Neural cell (in vitro differentiated cells): ENCODE results near the gene CTDNEP1. TPM values are rescaled to one million over a fixed set of nuclear protein-coding genes. Genes with fewer than 3 reads are reported as not detected.

Experiments used
- H2AFZ ChIP-seq: fragments of 200-600, 300-800 bp; sonication (generic), shearing (Covaris generic); 2 replicates; pipeline ENCODE4 v1.6.0; 2014; ENCODE audit warnings: low read depth, mild to moderate bottlenecking, antibody characterized with exemption, low read length, moderate library complexity
- H3F3A ChIP-seq: fragments of 200-600 bp; shearing (Covaris generic); 2 replicates; pipeline ENCODE4 v1.6.1; 2016; ENCODE audit warnings: mild to moderate bottlenecking, moderate library complexity, mixed read lengths, antibody characterized with exemption, low read length; ENCODE audit not compliant: insufficient read depth, poor library complexity, severe bottlenecking
- H3K27ac ChIP-seq: fragments of 200-600, 300-800 bp; sonication (generic), shearing (Covaris generic); 2 replicates; pipeline ENCODE4 v1.5.1; 2014; ENCODE audit warnings: mild to moderate bottlenecking, low read length, moderate library complexity
- H3K27me3 ChIP-seq: fragments of 300-800, 200-600 bp; sonication (generic), shearing (Covaris generic); 2 replicates; pipeline ENCODE4 v1.6.0; 2014; ENCODE audit warnings: mild to moderate bottlenecking, low read depth, low read length, moderate library complexity; ENCODE audit not compliant: insufficient read depth
- H3K36me3 ChIP-seq: fragments of 300-800, 200-600 bp; sonication (generic), shearing (Covaris generic); 2 replicates; pipeline ENCODE4 v1.5.1; 2014; ENCODE audit warnings: mild to moderate bottlenecking, antibody characterized with exemption, low read length, moderate library complexity; ENCODE audit not compliant: insufficient read depth
- H3K4me2 ChIP-seq: fragments of 300-800, 200-600 bp; sonication (generic), shearing (Covaris generic); 2 replicates; pipeline ENCODE4 v1.6.0; 2014; ENCODE audit warnings: mild to moderate bottlenecking, low read length
- H3K4me3 ChIP-seq: fragments of 300-800, 200-600 bp; sonication (generic), shearing (Covaris generic); 2 replicates; pipeline ENCODE4 v1.5.1; 2014; ENCODE audit warnings: mild to moderate bottlenecking, low read length, moderate library complexity
- H3K79me2 ChIP-seq: fragments of 200-600 bp; shearing (Covaris generic); replicated peaks from 2 replicates; pipeline ENCODE4 v1.6.0; 2014; ENCODE audit warnings: mild to moderate bottlenecking, low read length, moderate library complexity; ENCODE audit not compliant: insufficient read depth
- H3K9ac ChIP-seq: fragments of 300-800, 200-600 bp; sonication (generic), shearing (Covaris generic); 2 replicates; pipeline ENCODE4 v1.6.1; 2016; ENCODE audit warnings: mild to moderate bottlenecking, low read length, mixed read lengths
- H3K9me2 ChIP-seq: fragments of 200-600 bp; shearing (Covaris generic); 2 replicates; pipeline ENCODE4 v1.6.1; 2016; ENCODE audit warnings: mild to moderate bottlenecking, low read length, mixed read lengths; ENCODE audit not compliant: insufficient read depth
- H3K9me3 ChIP-seq: fragments of 200-600, 300-800 bp; sonication (generic), shearing (Covaris generic); 2 replicates; pipeline ENCODE4 v1.6.1; 2016; ENCODE audit warnings: mild to moderate bottlenecking, mixed run types, low read length, moderate library complexity, mixed read lengths
- H4K20me1 ChIP-seq: fragments of 200-600 bp; shearing (Covaris generic); 2 replicates; pipeline ENCODE4 v1.6.1; 2016; ENCODE audit warnings: mild to moderate bottlenecking, mixed run types; ENCODE audit not compliant: insufficient read depth
- CTCF ChIP-seq: fragments of 450-650 bp; IDR thresholded peaks from 2 replicates; pipeline ENCODE4 v1.5.1; 2014; ENCODE audit warnings: antibody characterized with exemption, mild to moderate bottlenecking, moderate library complexity; ENCODE audit not compliant: poor library complexity, severe bottlenecking
- EP300 ChIP-seq: fragments of 450-650 bp; conservative IDR thresholded peaks from 2 replicates; pipeline ENCODE4 v1.6.1; 2014; ENCODE audit warnings: antibody characterized with exemption, mild to moderate bottlenecking, moderate library complexity; ENCODE audit not compliant: poor library complexity, severe bottlenecking
- EZH2 ChIP-seq: fragments of 200-600, 300-800 bp; shearing (Covaris generic), sonication (generic); IDR thresholded peaks from 2 replicates; pipeline ENCODE4 v1.6.1; 2014; ENCODE audit warnings: antibody characterized with exemption, low read length, borderline replicate concordance, mild to moderate bottlenecking; ENCODE audit not compliant: insufficient read depth, poor library complexity, severe bottlenecking
- MXI1 ChIP-seq: fragments of 450-650 bp; conservative IDR thresholded peaks from 2 replicates; pipeline ENCODE4 v1.6.1; 2014; ENCODE audit warnings: antibody characterized with exemption, mild to moderate bottlenecking; ENCODE audit not compliant: poor library complexity, severe bottlenecking
- POLR2AphosphoS5 ChIP-seq: IDR thresholded peaks from 2 replicates; pipeline ENCODE4 v1.6.1; 2012
- RAD21 ChIP-seq: fragments of 450-650 bp; conservative IDR thresholded peaks from 2 replicates; pipeline ENCODE4 v1.6.1; 2014; ENCODE audit warnings: antibody characterized with exemption, mild to moderate bottlenecking, moderate library complexity
- REST ChIP-seq: IDR thresholded peaks from 2 replicates; pipeline ENCODE4 v1.6.1; 2012; ENCODE audit warnings: borderline replicate concordance
- SMC3 ChIP-seq: fragments of 450-650 bp; conservative IDR thresholded peaks from 2 replicates; pipeline ENCODE4 v1.6.1; 2014; ENCODE audit warnings: antibody characterized with exemption, mild to moderate bottlenecking, moderate library complexity; ENCODE audit not compliant: poor library complexity
- TAF1 ChIP-seq: IDR thresholded peaks from 2 replicates; pipeline ENCODE4 v1.6.1; 2012; ENCODE audit warnings: low read depth
- polyA plus RNA-seq: library from polyadenylated mRNA; depleted of rRNA; stranded (reverse); fragments of >200 nt; gene quantifications from 2 replicates; pipeline ENCODE4 v1.2.3, GENCODE V29; 2014

Gene CTDNEP1
- polyA plus RNA-seq, 1 donor from 2014 or later = 39.4 TPM

- Histone ChIP-seq H3K27me3 (peaks cover 28% of the 10 kb centered on the region), H3K9ac (no peak overlapping the region), H3K27ac (no peak overlapping the region)
Observed at GRCh38 chr17:7289256-7290032, 37.9 kb upstream of the CTDNEP1 start.

GRCh38 chr17:7285679-7286078 lies 34.1 kb upstream of the CTDNEP1 start:
- Histone ChIP-seq H3K27me3 (peaks cover 30% of the 10 kb centered on the region), H3K9ac (no peak overlapping the region), H4K20me1 (no peaks in the 10 kb centered on the region), H3K4me2 (no peak overlapping the region), H3K9me2 (no peaks in the 10 kb centered on the region), H3K27ac (no peak overlapping the region), H3K4me3 (no peak overlapping the region), H2AFZ (no peak overlapping the region), H3K9me3 (no peaks in the 10 kb centered on the region), H3K36me3 (no peaks in the 10 kb centered on the region), H3K79me2 (no peaks in the 10 kb centered on the region), H3F3A (no peaks in the 10 kb centered on the region)
- TF ChIP-seq MXI1 = no peak
- no peak for TF ChIP-seq POLR2AphosphoS5
- TF ChIP-seq EP300 = no peak
- TF ChIP-seq EZH2 = no peak
- no peak for TF ChIP-seq SMC3
- no peak for TF ChIP-seq REST
- TF ChIP-seq RAD21 = no peak
- no peak for TF ChIP-seq TAF1

More at GRCh38 chr17:7289256-7290032, 37.9 kb upstream of the CTDNEP1 start:
- Histone ChIP-seq H3K4me2 (no peak overlapping the region), H3F3A (no peaks in the 10 kb centered on the region), H3K4me3 (no peak overlapping the region), H3K79me2 (no peaks in the 10 kb centered on the region), H3K9me3 (no peaks in the 10 kb centered on the region), H2AFZ (no peak overlapping the region), H3K36me3 (no peaks in the 10 kb centered on the region), H4K20me1 (no peaks in the 10 kb centered on the region), H3K9me2 (no peaks in the 10 kb centered on the region)
- TF ChIP-seq EZH2 (no peak), MXI1 (no peak), TAF1 (no peak), POLR2AphosphoS5 (no peak), REST (no peak), SMC3 (no peak), RAD21 (no peak), EP300 (no peak), CTCF (no peak)
